Transverse colon (tissue), 4 donors: ENCODE data around the gene CFAP299. TPM values are rescaled to one million over a fixed set of nuclear protein-coding genes. Genes with fewer than 3 reads are reported as not detected.
A peak's percentile ranks its signal among the peaks of the same experiment; 100 is the strongest.

Experiments used
- DNase-seq: peaks from one replicate; pipeline ENCODE4 v3.0.0-alpha.2; 2019
- H3K27ac ChIP-seq, 4 donors: fragments of 200-600 bp; sonication (generic); 2 replicates each; pipeline ENCODE4 v1.5.1; 2016 to 2018; ENCODE audit warnings: inconsistent platforms in 4 of 4
- H3K27me3 ChIP-seq: fragments of 200-600 bp; sonication (generic); 2 replicates; pipeline ENCODE4 v1.5.1; 2017; ENCODE audit warnings: inconsistent platforms
- H3K36me3 ChIP-seq, 4 donors: fragments of 200-600 bp; sonication (generic); 2 replicates each; pipeline ENCODE4 v1.5.1; 2017 to 2019; ENCODE audit warnings: inconsistent platforms in 4 of 4
- H3K4me1 ChIP-seq, 4 donors: fragments of 200-600 bp; sonication (generic); 2 replicates each; pipeline ENCODE4 v1.5.1; 2017 to 2020; ENCODE audit warnings: inconsistent platforms in 4 of 4
- H3K4me3 ChIP-seq, 4 donors: fragments of 200-600 bp; sonication (generic); 1 replicate in 1 of 4; 2 replicates in 3 of 4; pipeline versions ENCODE4 v1.5.1 to v1.6.1; 2017 to 2019; ENCODE audit warnings: inconsistent platforms in 4 of 4
- H3K9me3 ChIP-seq, 2 donors: fragments of 200-600 bp; sonication (generic); 2 replicates each; pipeline ENCODE4 v1.5.1; 2017 to 2019; ENCODE audit warnings: inconsistent platforms in 2 of 2
- EP300 ChIP-seq: sonication (generic); formaldehyde crosslinking; IDR thresholded peaks from one replicate; pipeline ENCODE4 v1.6.1; 2017; ENCODE audit warnings: antibody characterized with exemption, low read depth
- POLR2A ChIP-seq: fragments of 450-650 bp; IDR thresholded peaks from one replicate; pipeline ENCODE4 v1.6.1; 2016; ENCODE audit warnings: antibody characterized with exemption, mild to moderate bottlenecking, moderate library complexity
- POLR2AphosphoS5 ChIP-seq, 3 donors: sonication (generic); formaldehyde crosslinking; IDR thresholded peaks; one replicate each; pipeline ENCODE4 v1.6.1; 2016; ENCODE audit warnings: antibody characterized with exemption in 3 of 3
- WGBS, 2 donors: methylation state at CpG; one replicate each; pipeline ENCODE4 v1.1.5; 2018; ENCODE audit warnings: low coverage in 1 of 2; 5-methylcytosine and 5-hydroxymethylcytosine counted together
- in situ Hi-C, 4 donors: fragments of 200-750 bp; cut with MboI; loops; one replicate each; pipeline versions ENCODE4 v1.15.0 to v1.15.1; 2017; ENCODE audit warnings: low sequenced_read_pairs in 3 of 4, low pct_ligation_motif_present in 1 of 4, low pct_unique_long_range_greater_than_20kb in 1 of 4
- intact Hi-C: fragments of 100-400 bp; cut with DNase I; formaldehyde crosslinking; loops from one replicate; pipeline ENCODE4 v1.15.1; 2023; ENCODE audit warnings: low total_unique reads
- total RNA-seq, 4 donors: library from RNA; depleted of rRNA; stranded (reverse); fragments of >200 nt; gene quantifications; one replicate each; pipeline ENCODE4 v1.1.0, GENCODE V29; 2016
- TF ChIP-seq, protein P1 (sequence below), 5 experiments: fragments of 200-600 bp in 3 of 5; fragments of 450-650 bp in 2 of 5; sonication (generic) in 3 of 5; IDR thresholded peaks; 1 replicate in 2 of 5; 2 replicates in 3 of 5; pipeline ENCODE4 v1.5.1; 2016 to 2017; ENCODE audit warnings: antibody characterized with exemption in 5 of 5, inconsistent platforms in 3 of 5, mild to moderate bottlenecking in 2 of 5, moderate library complexity in 1 of 5

Gene CFAP299
- total RNA-seq, 4 donors from 2014 or later, result not detected

- Histone ChIP-seq H3K4me1 (no peaks in the 10 kb centered on the region), H3K36me3 (no peaks in the 10 kb centered on the region), H3K4me3 (no peak overlapping the region), H3K27ac (no peak overlapping the region), H3K9me3 (no peaks in the 10 kb centered on the region), H3K27me3 (no peaks in the 10 kb centered on the region)
- WGBS, 2 donors, result 88% methylated on average over 1 of the region's 1 CpG; no CpG with 5 or more reads in 1 of the 2 donors
- TF ChIP-seq EP300 (no peak), POLR2A (no peak), POLR2AphosphoS5 (IDR thresholded peaks at IDR 0.05) (no peak)
- TF ChIP-seq, protein P1, sequence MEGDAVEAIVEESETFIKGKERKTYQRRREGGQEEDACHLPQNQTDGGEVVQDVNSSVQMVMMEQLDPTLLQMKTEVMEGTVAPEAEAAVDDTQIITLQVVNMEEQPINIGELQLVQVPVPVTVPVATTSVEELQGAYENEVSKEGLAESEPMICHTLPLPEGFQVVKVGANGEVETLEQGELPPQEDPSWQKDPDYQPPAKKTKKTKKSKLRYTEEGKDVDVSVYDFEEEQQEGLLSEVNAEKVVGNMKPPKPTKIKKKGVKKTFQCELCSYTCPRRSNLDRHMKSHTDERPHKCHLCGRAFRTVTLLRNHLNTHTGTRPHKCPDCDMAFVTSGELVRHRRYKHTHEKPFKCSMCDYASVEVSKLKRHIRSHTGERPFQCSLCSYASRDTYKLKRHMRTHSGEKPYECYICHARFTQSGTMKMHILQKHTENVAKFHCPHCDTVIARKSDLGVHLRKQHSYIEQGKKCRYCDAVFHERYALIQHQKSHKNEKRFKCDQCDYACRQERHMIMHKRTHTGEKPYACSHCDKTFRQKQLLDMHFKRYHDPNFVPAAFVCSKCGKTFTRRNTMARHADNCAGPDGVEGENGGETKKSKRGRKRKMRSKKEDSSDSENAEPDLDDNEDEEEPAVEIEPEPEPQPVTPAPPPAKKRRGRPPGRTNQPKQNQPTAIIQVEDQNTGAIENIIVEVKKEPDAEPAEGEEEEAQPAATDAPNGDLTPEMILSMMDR (IDR thresholded peaks at IDR 0.05), result no peak
- intact Hi-C loops, result no loop called here
- in situ Hi-C loops, result no loop called here
- no peak for DNase-seq
Observed at GRCh38 chr4:80711956-80712355, 376.4 kb downstream of the CFAP299 start.

DNA sequence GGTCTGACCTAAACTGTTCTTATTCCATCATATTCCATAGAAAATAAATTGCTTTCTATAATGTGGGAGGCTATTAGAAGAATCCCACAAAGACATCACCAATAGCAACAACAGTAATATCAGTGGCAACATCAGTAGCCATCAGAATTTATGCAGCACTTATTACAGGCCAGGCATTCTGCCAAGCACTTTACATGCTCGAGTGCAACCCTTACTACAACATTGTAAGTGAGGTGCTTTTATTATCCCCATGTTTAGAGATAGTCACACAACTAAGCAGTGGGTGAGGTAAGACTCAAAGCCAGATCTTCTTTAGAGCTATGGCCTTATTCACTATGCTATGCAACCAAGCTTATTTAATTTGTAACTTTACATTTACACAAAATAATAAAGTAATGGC, 377.9 kb downstream of the CFAP299 start:
- intact Hi-C loops (no loop called here), in situ Hi-C loops (no loop called here)
- Histone ChIP-seq H3K4me1 (no peaks in the 10 kb centered on the region), H3K9me3 (peaks cover 0 to under 1% of the 10 kb centered on the region in 2 donors), H3K27ac (peak overlapping the region in 1 of 4 donors; percentile 27), H3K36me3 (no peaks in the 10 kb centered on the region), H3K27me3 (no peaks in the 10 kb centered on the region), H3K4me3 (no peak overlapping the region)
- no peak for TF ChIP-seq POLR2A
- no peak for TF ChIP-seq POLR2AphosphoS5 (IDR thresholded peaks at IDR 0.05)
- TF ChIP-seq, protein P1 (IDR thresholded peaks at IDR 0.05), result no peak
- no peak for TF ChIP-seq EP300
- WGBS, 2 donors, result 22% methylated on average over 1 of the region's 1 CpG; no CpG with 5 or more reads in 1 of the 2 donors
- peak; percentile 8 for DNase-seq

- H3K27me3 ChIP-seq, result no peaks in the 10 kb centered on the region
- no peaks in the 10 kb centered on the region for H3K4me1 ChIP-seq
- WGBS, 2 donors, result 66 to 71% methylated on average over 2 of the region's 2 CpGs
- no peak overlapping the region for H3K4me3 ChIP-seq
- intact Hi-C loops (no loop called here), in situ Hi-C loops (no loop called here)
- TF ChIP-seq POLR2AphosphoS5 (IDR thresholded peaks at IDR 0.05), result peak in 2 of 3 donors; percentile 40 to 46
- TF ChIP-seq EP300, result no peak
- TF ChIP-seq, protein P1 (IDR thresholded peaks at IDR 0.05), result no peak
- TF ChIP-seq POLR2A, result no peak
- peak overlapping the region in 3 of 4 donors; percentile 11 to 50 (median 27) for H3K27ac ChIP-seq
- H3K9me3 ChIP-seq, result peaks cover 10 to 14% of the 10 kb centered on the region in 2 donors
- no peaks in the 10 kb centered on the region for H3K36me3 ChIP-seq
- no peak for DNase-seq
Observed at GRCh38 chr4:80717204-80717603, 381.7 kb downstream of the CFAP299 start.

GRCh38 chr4:80726471-80726870, 390.9 kb downstream of the CFAP299 start:
- DNase-seq, result no peak
- Histone ChIP-seq H3K4me1 (no peaks in the 10 kb centered on the region), H3K4me3 (no peak overlapping the region), H3K36me3 (no peaks in the 10 kb centered on the region), H3K27ac (no peak overlapping the region), H3K27me3 (no peaks in the 10 kb centered on the region), H3K9me3 (peaks cover 0 to 3% of the 10 kb centered on the region in 2 donors)
- WGBS, 2 donors, result 73 to 80% methylated on average over 1 of the region's 1 CpG
- intact Hi-C loops, result no loop called here
- no peak for TF ChIP-seq EP300
- TF ChIP-seq POLR2AphosphoS5 (IDR thresholded peaks at IDR 0.05), result no peak
- no peak for TF ChIP-seq POLR2A
- TF ChIP-seq, protein P1 (IDR thresholded peaks at IDR 0.05), result no peak
- in situ Hi-C loops, result no loop called here
